HL-60 (cell line): ENCODE measurements around the gene LRCOL1.

Source experiments
- CTCF ChIP-seq: IDR thresholded peaks from one replicate; pipeline ENCODE4 v1.5.1; 2011; ENCODE audit warnings: low read length, control low read depth, inconsistent platforms; ENCODE audit not compliant: insufficient read depth
- SPI1 ChIP-seq: IDR thresholded peaks from 2 replicates; pipeline ENCODE4 v1.6.1; 2012; ENCODE audit warnings: low read depth, mild to moderate bottlenecking, borderline replicate concordance
- TF ChIP-seq, protein P1 (sequence below): IDR thresholded peaks from 2 replicates; pipeline ENCODE4 v1.6.1; 2012; ENCODE audit warnings: low read depth; ENCODE audit not compliant: insufficient replicate concordance

DNA sequence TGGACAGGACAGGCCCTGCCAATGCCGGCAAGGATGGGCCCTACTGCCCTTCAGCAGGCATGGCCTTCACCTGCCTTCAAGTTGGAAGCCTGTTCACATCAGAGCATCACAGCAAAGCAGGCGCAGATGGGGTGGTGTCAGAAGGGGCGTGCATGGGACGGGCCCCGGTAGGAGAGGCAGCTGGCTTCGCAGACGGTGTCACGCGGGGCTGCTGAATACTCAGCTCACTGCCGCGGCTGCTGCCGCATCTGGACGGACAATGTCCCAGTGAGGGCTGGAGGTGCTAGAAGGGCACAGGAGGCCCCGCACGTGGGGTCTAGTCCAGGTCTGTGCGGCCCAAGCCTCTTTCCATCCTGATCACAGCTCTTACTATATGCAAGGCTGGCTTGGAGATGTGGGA, 42.1 kb downstream of the LRCOL1 start:
- no peak for TF ChIP-seq CTCF
- no peak for TF ChIP-seq SPI1
- TF ChIP-seq, protein P1, sequence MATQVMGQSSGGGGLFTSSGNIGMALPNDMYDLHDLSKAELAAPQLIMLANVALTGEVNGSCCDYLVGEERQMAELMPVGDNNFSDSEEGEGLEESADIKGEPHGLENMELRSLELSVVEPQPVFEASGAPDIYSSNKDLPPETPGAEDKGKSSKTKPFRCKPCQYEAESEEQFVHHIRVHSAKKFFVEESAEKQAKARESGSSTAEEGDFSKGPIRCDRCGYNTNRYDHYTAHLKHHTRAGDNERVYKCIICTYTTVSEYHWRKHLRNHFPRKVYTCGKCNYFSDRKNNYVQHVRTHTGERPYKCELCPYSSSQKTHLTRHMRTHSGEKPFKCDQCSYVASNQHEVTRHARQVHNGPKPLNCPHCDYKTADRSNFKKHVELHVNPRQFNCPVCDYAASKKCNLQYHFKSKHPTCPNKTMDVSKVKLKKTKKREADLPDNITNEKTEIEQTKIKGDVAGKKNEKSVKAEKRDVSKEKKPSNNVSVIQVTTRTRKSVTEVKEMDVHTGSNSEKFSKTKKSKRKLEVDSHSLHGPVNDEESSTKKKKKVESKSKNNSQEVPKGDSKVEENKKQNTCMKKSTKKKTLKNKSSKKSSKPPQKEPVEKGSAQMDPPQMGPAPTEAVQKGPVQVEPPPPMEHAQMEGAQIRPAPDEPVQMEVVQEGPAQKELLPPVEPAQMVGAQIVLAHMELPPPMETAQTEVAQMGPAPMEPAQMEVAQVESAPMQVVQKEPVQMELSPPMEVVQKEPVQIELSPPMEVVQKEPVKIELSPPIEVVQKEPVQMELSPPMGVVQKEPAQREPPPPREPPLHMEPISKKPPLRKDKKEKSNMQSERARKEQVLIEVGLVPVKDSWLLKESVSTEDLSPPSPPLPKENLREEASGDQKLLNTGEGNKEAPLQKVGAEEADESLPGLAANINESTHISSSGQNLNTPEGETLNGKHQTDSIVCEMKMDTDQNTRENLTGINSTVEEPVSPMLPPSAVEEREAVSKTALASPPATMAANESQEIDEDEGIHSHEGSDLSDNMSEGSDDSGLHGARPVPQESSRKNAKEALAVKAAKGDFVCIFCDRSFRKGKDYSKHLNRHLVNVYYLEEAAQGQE, result no peak
